Stimulated activated CD8-positive, alpha-beta memory T cell treated with anti-CD3 and anti-CD28 coated beads, Interleukin-2, amount 100 ng/mL, for 1 hour (primary cell): Measurements from ENCODE around the gene ELK4.
"Not testable (repeated sequence)": the region's sequence is repeated elsewhere in the genome, so short reads cannot be mapped to it uniquely, and the experiment has no call there.

Experiments used
- DNase-seq, 2 donors: peaks; one replicate each; pipeline ENCODE4 v3.0.0-alpha.2; 2020; ENCODE audit warnings: low read depth in 2 of 2

The ELK4 gene

DNA sequence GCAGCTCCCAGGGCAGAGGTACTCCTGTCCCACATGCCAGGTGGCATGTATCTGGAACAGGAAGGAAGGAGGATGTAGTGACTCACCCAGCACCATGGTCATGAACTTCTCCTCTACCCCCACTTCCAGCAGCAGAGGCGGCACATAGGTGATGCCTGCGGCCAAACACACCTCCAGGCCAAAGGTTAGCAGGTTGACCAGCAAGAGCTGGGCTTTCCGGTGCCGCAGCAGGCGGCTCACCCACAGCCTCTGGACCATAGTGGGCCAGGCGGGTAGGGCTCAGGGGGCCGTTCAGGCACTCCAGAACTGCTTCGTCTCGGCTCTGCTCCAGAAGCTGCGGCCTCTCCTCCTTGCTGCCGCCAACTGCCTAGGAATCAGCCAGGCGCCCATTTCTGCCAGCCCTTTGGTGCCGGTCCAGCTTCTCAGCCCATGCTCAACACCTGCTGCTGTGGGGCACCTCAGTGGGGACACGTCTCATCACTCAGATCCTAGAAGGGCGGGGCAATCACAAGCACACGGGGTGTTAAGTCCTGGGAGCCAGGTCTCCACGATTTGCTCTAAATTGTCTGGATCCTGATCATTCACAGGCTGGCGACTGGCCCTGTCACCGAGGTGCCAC is 32.7 kb upstream of the ELK4 start:
- no peak for DNase-seq

DNA sequence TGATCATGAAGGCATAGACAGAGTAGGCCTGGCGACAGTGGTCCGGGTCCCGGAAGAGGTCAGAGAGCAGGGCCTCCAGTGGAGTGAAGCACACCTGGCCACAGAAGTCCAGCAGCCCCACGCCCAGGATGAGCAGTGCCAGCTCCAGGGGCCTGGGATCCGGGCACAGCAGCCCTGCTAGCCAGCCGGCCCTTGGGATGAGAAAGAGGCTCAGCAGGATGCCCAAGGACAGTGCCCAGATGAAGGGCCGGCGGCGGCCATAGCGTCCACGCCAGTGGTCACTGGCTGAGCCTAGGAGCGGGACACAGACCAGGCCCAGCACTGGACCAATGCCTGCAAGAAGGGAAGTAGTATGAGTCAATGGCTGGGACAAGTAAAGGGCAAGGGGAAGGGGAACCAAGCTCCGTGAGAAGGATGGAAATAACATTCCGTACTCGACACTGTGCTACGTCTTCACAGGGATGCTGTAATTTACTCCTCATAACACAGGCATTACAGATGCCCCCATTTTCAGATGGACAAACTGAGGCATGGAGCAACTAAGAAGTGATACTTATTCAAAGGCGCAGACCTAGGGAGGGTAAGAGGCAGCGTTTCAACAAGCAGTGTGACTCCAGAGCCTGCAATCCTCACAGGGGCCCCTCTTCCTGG is 31.6 kb upstream of the ELK4 start:
- DNase-seq: no peak

DNA sequence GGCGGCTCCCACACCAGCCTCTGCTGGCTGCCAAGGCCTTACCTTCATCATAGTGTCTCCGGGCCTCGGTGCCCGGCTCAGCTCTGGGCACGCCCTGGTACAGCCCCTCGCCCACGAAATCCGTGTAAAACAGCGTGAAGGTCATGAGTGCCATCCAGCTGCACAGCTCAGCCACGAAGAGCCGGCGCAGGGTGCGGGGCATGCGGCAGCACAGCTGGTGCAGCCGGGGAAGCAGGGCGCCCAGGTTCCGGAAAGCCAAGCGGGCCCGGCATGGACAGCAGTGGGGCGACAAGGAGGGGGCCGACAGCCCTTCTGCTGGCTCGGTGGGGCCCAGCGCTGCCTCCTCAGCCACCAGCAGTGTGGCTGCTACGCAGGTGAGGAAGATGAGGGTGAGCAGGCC is 31.0 kb upstream of the ELK4 start:
- DNase-seq: no peak

- DNase-seq: no peak
These were observed 30.4 kb upstream of the ELK4 start for GRCh38 chr1:205662135-205662738.

DNA sequence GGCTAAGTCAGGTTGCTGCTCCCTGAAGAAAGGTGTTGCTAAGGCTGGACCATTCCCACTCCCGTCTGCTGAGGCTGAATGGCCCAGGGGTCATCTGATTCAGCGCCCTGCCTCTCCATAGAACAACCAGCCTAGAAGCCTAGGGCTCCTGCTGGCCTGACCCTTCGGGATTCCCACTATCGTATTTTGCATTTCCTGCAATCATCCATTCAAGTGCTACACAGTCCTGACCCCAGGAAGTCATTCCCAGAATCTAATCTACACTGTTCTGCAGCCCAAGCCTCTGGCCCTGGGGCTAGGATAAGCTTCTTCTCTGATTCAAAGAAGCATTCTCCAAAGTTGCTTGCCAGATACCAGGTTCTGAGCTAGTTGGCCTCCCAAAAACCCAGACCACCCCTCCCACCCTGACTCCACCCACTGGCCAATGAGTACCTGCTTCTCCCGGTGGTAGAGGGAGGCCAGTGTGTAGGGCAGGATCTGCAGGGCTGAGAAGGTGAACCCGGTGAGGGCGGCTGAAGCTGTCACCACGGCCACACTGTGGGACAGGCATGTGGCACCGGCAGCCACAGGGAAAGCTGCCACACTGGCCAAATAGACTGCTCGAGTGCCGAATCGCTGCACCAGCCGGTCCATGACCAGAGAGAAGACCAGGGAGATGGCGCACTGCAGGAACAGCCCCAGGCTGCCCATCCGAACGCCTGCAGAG is 29.8 kb upstream of the ELK4 start:
- no peak for DNase-seq

DNA sequence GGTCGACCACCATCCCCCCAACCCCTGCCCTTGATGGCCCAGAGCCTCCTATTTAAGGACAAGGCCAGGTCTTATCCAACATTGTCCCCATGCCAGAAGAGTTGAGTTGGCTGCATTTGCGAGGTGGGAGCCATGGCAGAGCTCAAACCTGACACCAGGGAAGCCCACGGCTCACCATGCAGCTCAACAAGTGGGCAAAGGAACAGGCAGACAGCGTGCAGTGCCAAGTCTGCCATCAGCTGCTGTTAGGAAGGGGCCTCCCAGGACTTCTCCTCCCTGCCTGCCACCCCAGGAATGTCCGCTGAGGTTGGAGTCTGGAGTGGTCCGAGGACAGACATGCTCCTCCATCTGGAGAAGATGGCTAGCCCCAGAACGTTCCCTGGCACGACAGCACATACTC is 28.6 kb upstream of the ELK4 start:
- DNase-seq: no peak

GRCh38 chr1:205658943-205659581 is 27.3 kb upstream of the ELK4 start:
- peak; percentile 33 to 49 for DNase-seq

DNA sequence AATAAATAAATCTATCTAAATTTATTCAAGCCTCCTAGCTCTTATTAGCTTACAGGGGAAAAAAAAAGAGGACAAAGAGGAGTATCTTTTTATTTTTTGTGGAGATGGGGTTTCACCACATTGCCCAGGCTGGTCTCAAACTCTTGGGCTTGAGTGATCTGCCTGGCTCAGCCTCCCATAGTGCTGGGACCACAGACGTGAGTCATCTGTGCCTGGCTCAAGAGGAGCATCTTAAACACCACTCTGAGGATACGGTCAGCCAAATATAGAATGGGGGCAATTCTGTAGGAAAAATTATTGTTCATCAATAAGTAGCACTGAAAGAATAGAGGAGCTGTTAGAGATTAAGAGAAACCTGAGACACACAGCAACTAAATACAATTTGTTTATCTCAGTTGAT is 24.4 kb upstream of the ELK4 start:
- no peak for DNase-seq

GRCh38 chr1:205652984-205653383 is 21.2 kb upstream of the ELK4 start:
- no peak for DNase-seq

- no peak for DNase-seq
These were observed 18.4 kb upstream of the ELK4 start for GRCh38 chr1:205650241-205650640.

DNA sequence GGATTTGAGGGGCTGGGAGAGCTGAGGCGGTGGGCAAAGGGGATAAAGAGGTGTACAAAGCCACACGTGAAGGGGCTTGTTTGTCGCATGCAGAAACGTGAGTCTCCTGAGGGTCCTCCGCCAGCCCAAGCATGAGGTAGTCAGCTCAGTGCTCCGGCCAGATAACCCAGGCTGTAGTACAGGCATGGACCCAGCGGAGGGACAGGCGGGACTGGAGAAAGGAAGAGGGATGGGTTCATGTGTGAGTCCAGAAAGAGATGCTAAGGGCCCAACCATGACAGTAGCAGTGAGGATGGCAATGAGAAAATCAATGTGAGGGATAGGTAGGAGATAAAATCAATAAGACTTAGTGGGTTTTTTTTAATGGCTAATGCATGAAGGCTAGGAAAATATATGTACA is 13.7 kb upstream of the ELK4 start:
- no peak for DNase-seq

- DNase-seq: no peak
These were observed 11.0 kb upstream of the ELK4 start for GRCh38 chr1:205642679-205643307.

GRCh38 chr1:205639567-205639966 is 7.8 kb upstream of the ELK4 start:
- DNase-seq: no peak

DNA sequence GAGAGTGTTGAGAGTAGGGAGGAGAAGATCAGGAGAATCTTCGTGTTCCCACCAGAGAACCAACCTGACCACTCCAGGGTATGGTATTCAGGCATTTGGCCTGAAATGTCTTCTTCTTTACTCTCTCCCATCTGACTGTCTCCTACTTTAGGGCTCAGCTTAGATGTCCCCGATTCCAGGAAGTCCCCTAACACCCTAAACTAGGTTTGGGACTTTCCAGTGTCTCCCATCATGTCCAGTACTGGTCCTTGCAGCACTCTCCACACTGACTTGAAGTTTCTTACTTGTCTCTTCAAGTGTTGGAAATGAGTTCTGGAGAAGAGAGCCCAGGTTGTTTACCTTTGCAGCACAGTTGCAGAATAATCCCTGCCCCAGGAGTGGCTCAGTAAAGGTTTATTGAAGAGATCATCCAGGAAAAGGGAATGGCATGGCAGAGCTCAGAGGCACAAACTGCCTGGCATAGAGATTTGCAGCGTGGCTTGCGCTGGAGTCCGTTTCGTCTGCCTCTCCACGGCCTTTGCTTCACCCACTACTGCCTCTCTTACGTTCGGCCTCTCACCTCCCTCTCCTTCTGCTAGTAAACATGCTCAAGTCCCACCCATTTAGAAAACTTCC is 6.2 kb upstream of the ELK4 start:
- DNase-seq: no peak

- DNase-seq: no peak
These were observed 4.9 kb upstream of the ELK4 start for GRCh38 chr1:205636732-205637131.

- not testable (repeated sequence) for DNase-seq
These were observed 4.3 kb upstream of the ELK4 start for GRCh38 chr1:205636138-205636530.

GRCh38 chr1:205633421-205633976 is 1.7 kb upstream of the ELK4 start:
- no peak for DNase-seq

GRCh38 chr1:205632669-205633169 is 908 bp upstream of the ELK4 start:
- DNase-seq: no peak

- peak; percentile 47 to 63 for DNase-seq
These were observed 622 bp downstream of the ELK4 start for GRCh38 chr1:205631010-205631767.

GRCh38 chr1:205630651-205631009 is 1.2 kb downstream of the ELK4 start:
- DNase-seq: no peak
